ENCODE measurements around the gene FGFR2.

DNA sequence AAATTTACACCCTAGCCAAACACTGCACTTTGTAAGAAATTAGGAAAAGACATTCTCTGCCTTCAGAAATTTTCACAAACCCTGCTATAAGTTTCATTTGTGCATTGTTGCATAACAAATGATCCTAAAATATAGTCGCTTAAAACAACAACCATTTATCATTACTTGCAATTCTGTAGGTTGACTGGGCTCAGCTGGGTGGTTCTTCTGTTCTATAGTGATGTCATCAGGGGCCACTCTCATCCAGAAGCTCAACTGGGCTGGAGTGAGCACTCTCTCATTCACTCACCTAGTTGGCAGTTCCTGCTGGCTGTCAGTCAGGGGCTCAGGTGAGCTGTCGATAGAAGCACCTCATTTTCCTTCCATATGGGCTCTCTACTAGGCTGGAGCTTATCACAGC lies 20.7 kb upstream of the FGFR2 start:
- TF ChIP-seq, protein P1, sequence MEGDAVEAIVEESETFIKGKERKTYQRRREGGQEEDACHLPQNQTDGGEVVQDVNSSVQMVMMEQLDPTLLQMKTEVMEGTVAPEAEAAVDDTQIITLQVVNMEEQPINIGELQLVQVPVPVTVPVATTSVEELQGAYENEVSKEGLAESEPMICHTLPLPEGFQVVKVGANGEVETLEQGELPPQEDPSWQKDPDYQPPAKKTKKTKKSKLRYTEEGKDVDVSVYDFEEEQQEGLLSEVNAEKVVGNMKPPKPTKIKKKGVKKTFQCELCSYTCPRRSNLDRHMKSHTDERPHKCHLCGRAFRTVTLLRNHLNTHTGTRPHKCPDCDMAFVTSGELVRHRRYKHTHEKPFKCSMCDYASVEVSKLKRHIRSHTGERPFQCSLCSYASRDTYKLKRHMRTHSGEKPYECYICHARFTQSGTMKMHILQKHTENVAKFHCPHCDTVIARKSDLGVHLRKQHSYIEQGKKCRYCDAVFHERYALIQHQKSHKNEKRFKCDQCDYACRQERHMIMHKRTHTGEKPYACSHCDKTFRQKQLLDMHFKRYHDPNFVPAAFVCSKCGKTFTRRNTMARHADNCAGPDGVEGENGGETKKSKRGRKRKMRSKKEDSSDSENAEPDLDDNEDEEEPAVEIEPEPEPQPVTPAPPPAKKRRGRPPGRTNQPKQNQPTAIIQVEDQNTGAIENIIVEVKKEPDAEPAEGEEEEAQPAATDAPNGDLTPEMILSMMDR (conservative IDR thresholded peaks at IDR 0.05; ENCODE audit: low read length), result no peak
- no peak for TF ChIP-seq EZH2phosphoT487 (IDR thresholded peaks at IDR 0.05; ENCODE audit: borderline replicate concordance, low read depth, low read length)

All from OCI-LY7 (cell line).